Panc1 (cell line): ENCODE results near the gene ZNF154. TPM values are rescaled to one million over a fixed set of nuclear protein-coding genes. Genes with fewer than 3 reads are reported as not detected.

Experiments used
- ATAC-seq: fragments of 200-7000 bp; cut with Tn5 transposase; 2 replicates; pipeline ENCODE4 v1.9.1; 2020; ENCODE audit warnings: mild to moderate bottlenecking, moderate library complexity
- BruUV-seq: library from RNA; stranded (reverse); fragments of 400-500 nt; replicated peaks from 2 replicates; lab custom pipeline; 2021; lab: Mats Ljungman, UMichigan
- CTCF ChIA-PET: fragments of 300-600 bp; sonication (Branson Sonifier 250); formaldehyde crosslinking; loops from one replicate; lab custom pipeline; 2022; ENCODE audit warnings: antibody characterized with exemption; lab: Charles Lee
- POLR2A ChIA-PET: fragments of 300-600 bp; sonication (Branson Sonifier 250); formaldehyde crosslinking; loops from one replicate; lab custom pipeline; 2022; ENCODE audit warnings: antibody characterized with exemption; lab: Charles Lee
- DNase-seq: peaks from one replicate; pipeline ENCODE4 v3.0.0-alpha.2; 2010; ENCODE audit warnings: low read depth, low spot score
- H3K27ac ChIP-seq: 2 replicates; pipeline ENCODE4 v1.5.1; 2011; ENCODE audit warnings: mild to moderate bottlenecking, low read length, inconsistent platforms
- H3K27me3 ChIP-seq: fragments of 200-500 bp; sonication (Bioruptor generic); 2 replicates; pipeline ENCODE4 v1.6.0; 2014; ENCODE audit warnings: low read length, inconsistent platforms; ENCODE audit not compliant: control insufficient read depth, insufficient read depth
- H3K36me3 ChIP-seq: fragments of 200-500 bp; sonication (Bioruptor generic); 2 replicates; pipeline ENCODE4 v1.5.1; 2014; ENCODE audit warnings: inconsistent platforms, mild to moderate bottlenecking, low read length, moderate library complexity; ENCODE audit not compliant: control insufficient read depth, insufficient read depth
- H3K4me1 ChIP-seq: 2 replicates; pipeline ENCODE4 v1.5.1; 2011; ENCODE audit warnings: inconsistent platforms, mild to moderate bottlenecking, low read length, moderate library complexity; ENCODE audit not compliant: control insufficient read depth, insufficient read depth
- H3K4me3 ChIP-seq, 2 experiments: 2 replicates each; pipeline ENCODE4 v1.5.1; 2011 to 2012; ENCODE audit warnings: low read depth in 2 of 2, low read length in 2 of 2, mild to moderate bottlenecking in 2 of 2, inconsistent platforms in 1 of 2, moderate library complexity in 1 of 2
- H3K9me3 ChIP-seq: fragments of 200-500 bp; sonication (Bioruptor generic); 2 replicates; pipeline ENCODE4 v1.5.1; 2014; ENCODE audit warnings: low read depth, mild to moderate bottlenecking, inconsistent platforms, low read length, moderate library complexity; ENCODE audit not compliant: control insufficient read depth, insufficient read depth
- POLR2AphosphoS5 ChIP-seq: IDR thresholded peaks from 2 replicates; pipeline ENCODE4 v1.6.1; 2012; ENCODE audit warnings: mild to moderate bottlenecking, low read depth, low read length, moderate library complexity
- REST ChIP-seq, 2 experiments: IDR thresholded peaks; 2 replicates each; pipeline ENCODE4 v1.6.1; 2011 to 2012; ENCODE audit warnings: low read depth in 2 of 2, control low read depth in 1 of 2, low read length in 1 of 2, mild to moderate bottlenecking in 1 of 2, moderate library complexity in 1 of 2; ENCODE audit not compliant: insufficient read depth in 1 of 2
- SIN3A ChIP-seq: IDR thresholded peaks from 2 replicates; pipeline ENCODE4 v1.6.1; 2012; ENCODE audit warnings: low read depth, mild to moderate bottlenecking, low read length, moderate library complexity, borderline replicate concordance; ENCODE audit not compliant: insufficient read depth
- TCF7L2 ChIP-seq: IDR thresholded peaks from 2 replicates; pipeline ENCODE4 v1.6.1; 2011; ENCODE audit warnings: mild to moderate bottlenecking, low read depth, low read length, inconsistent platforms
- in situ Hi-C: cut with HindIII; loops from 2 replicates; pipeline ENCODE4 v1.10.0; 2016; ENCODE audit warnings: low sequenced_read_pairs, low pct_unique_long_range_greater_than_20kb
- intact Hi-C: fragments of 100-400 bp; cut with micrococcal nuclease; formaldehyde crosslinking; loops from one replicate; pipeline ENCODE4 v1.10.0; 2022; ENCODE audit not compliant: unreplicated experiment
- total RNA-seq: library from RNA; stranded (reverse); gene quantifications from one replicate; pipeline ENCODE4 v1.2.1, GENCODE V29; 2021; ENCODE audit not compliant: unreplicated experiment
- TF ChIP-seq, protein P1 (sequence below): fragments of 450-650 bp; IDR thresholded peaks from 2 replicates; pipeline ENCODE4 v1.5.1; 2017; ENCODE audit warnings: mild to moderate bottlenecking

Gene ZNF154
- total RNA-seq, 1 experiment from 2014 or later: not detected

- in situ Hi-C loops (no loop called here), intact Hi-C loops (no loop called here)
- Histone ChIP-seq H3K4me1 (peaks cover 3% of the 10 kb centered on the region), H3K9me3 (no peaks in the 10 kb centered on the region), H3K27me3 (no peaks in the 10 kb centered on the region; the same call in 1 of the 2 replicates), H3K4me3 (no peak within 1 kb of the TSS), H3K27ac (no peak within 1 kb of the TSS), H3K36me3 (no peaks in the 10 kb centered on the region)
- POLR2A ChIA-PET: no interaction called here
- ATAC-seq: no peak
- TF ChIP-seq, protein P1, sequence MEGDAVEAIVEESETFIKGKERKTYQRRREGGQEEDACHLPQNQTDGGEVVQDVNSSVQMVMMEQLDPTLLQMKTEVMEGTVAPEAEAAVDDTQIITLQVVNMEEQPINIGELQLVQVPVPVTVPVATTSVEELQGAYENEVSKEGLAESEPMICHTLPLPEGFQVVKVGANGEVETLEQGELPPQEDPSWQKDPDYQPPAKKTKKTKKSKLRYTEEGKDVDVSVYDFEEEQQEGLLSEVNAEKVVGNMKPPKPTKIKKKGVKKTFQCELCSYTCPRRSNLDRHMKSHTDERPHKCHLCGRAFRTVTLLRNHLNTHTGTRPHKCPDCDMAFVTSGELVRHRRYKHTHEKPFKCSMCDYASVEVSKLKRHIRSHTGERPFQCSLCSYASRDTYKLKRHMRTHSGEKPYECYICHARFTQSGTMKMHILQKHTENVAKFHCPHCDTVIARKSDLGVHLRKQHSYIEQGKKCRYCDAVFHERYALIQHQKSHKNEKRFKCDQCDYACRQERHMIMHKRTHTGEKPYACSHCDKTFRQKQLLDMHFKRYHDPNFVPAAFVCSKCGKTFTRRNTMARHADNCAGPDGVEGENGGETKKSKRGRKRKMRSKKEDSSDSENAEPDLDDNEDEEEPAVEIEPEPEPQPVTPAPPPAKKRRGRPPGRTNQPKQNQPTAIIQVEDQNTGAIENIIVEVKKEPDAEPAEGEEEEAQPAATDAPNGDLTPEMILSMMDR: no peak
- no TSS peak for BruUV-seq
- no peak for DNase-seq
- CTCF ChIA-PET: no interaction called here
These were observed 40.4 kb downstream of the ZNF154 start, which contains the start of gene ZSCAN4 for GRCh38 chr19:57668635-57669034. Gene ZSCAN4, plus strand, starts transcription at chr19:57668935. Its CDS starts 7,211 bp downstream, at chr19:57676146.

DNA sequence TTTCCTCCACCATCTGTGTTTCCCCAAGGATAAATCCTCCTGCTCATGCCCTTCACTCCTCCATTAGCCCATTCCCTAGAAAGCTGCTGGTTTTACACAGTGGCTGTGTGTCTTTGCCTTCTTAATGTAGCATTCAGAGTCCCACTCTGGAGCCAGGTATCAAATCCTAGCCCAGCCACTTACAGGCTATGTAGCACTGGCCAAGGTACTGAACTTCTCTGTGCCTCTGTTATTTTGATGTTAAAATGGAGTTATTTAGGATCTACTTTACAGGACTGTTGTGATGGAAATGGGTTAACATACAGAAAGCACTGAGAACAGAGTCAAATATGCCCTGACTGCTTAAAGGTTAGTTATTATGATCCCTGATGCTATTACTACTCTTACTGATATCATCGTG is 41.8 kb downstream of the ZNF154 start:
- ChIA-PET POLR2A (no interaction called here), CTCF (no interaction called here)
- no peak overlapping the region for H3K4me3 ChIP-seq

DNA sequence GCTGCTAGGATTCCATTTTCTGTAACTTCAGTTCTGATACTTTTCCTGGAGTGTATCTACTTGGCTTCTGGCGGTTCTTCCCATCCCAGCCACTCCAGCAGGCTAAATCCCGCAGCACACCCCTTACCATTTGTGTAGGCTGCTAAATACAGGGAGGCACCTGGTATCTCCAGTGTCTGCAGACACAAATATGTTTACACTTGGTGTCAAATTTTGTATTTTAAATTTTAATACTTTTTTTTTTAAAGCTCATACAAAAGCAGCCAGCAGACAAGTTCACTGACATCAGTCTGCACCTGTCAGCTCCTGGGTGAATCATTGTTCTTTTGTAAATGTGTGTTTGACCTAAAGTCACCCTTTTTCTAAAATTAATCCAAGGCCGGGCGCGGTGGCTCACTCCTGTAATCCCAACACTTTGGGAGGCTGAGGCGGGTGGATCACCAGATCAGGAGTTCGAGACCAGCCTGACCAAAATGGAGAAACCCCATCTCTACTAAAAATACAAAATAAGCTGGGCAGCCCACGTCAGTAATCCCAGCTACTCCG is 43.7 kb downstream of the ZNF154 start:
- Histone ChIP-seq H3K27me3 (peaks cover 9% of the 10 kb centered on the region), H3K27ac (no peak overlapping the region), H3K4me3 (peak overlapping the region in 1 of 2 experiments; percentile 74; a peak in 1 of 4 replicates), H3K36me3 (no peaks in the 10 kb centered on the region), H3K9me3 (no peaks in the 10 kb centered on the region), H3K4me1 (peaks cover 3% of the 10 kb centered on the region)
- ATAC-seq (no peak), DNase-seq (no peak)
- in situ Hi-C loops: no loop called here
- CTCF ChIA-PET: interaction anchor here (1.7 kb wide), 1 partner anchor 10 kb away, joined by 3 read pairs; no protein-coding TSS in a partner anchor
- intact Hi-C loops: no loop called here
- POLR2A ChIA-PET: no interaction called here
- BruUV-seq: no TSS peak
- TF ChIP-seq SIN3A: no peak
- TF ChIP-seq POLR2AphosphoS5: no peak
- TF ChIP-seq REST (IDR thresholded peaks at IDR 0.05; ENCODE audit: insufficient read depth in 1 of 2, low read depth in 2 of 2, low read length in 1 of 2): no peak
- no peak for TF ChIP-seq TCF7L2

More for the DNA sequence above, 41.8 kb downstream of the ZNF154 start:
- DNase-seq (no peak), ATAC-seq (no peak)
- Histone ChIP-seq H3K27ac (no peak overlapping the region), H3K9me3 (no peaks in the 10 kb centered on the region), H3K36me3 (no peaks in the 10 kb centered on the region), H3K4me1 (peaks cover 3% of the 10 kb centered on the region), H3K27me3 (no peaks in the 10 kb centered on the region; the same call in 1 of the 2 replicates)
- in situ Hi-C loops: no loop called here
- intact Hi-C loops: no loop called here
- peak; percentile 76 to 80 for TF ChIP-seq REST (IDR thresholded peaks at IDR 0.05; ENCODE audit: insufficient read depth in 1 of 2, low read depth in 2 of 2, low read length in 1 of 2)
- no peak for TF ChIP-seq POLR2AphosphoS5
- no TSS peak for BruUV-seq
